Upper lobe of right lung (tissue), 1 donor: ENCODE results near the gene GRIA1. TPM values are rescaled to one million over a fixed set of nuclear protein-coding genes. Genes with fewer than 3 reads are reported as not detected.

Experiments
- ATAC-seq: fragments of 200-7000 bp; cut with Tn5 transposase; one replicate; pipeline ENCODE4 v1.9.1; 2020; ENCODE audit warnings: mild to moderate bottlenecking, moderate library complexity
- DNase-seq: peaks from one replicate; pipeline ENCODE4 v3.0.0-alpha.2; 2020
- H3K27ac ChIP-seq: fragments of 200-600 bp; one replicate; pipeline ENCODE4 v1.8.0; 2022
- H3K27me3 ChIP-seq: fragments of 200-600 bp; one replicate; pipeline ENCODE4 v1.8.0; 2022; ENCODE audit warnings: mild to moderate bottlenecking
- H3K36me3 ChIP-seq: fragments of 200-600 bp; one replicate; pipeline ENCODE4 v1.8.0; 2022
- H3K4me1 ChIP-seq: fragments of 200-600 bp; one replicate; pipeline ENCODE4 v1.8.0; 2022
- H3K4me3 ChIP-seq: fragments of 200-600 bp; one replicate; pipeline ENCODE4 v1.8.0; 2022; ENCODE audit warnings: mild to moderate bottlenecking
- H3K9me3 ChIP-seq: fragments of 200-600 bp; one replicate; pipeline ENCODE4 v1.8.0; 2022
- CTCF ChIP-seq: fragments of 200-600 bp; IDR thresholded peaks from one replicate; pipeline ENCODE4 v1.8.0; 2022; ENCODE audit warnings: antibody characterized with exemption
- intact Hi-C: fragments of 100-400 bp; cut with DNase I; formaldehyde crosslinking; loops from one replicate; pipeline ENCODE4 v1.11.0; 2022
- total RNA-seq: library from RNA; stranded (reverse); fragmentation: NEBNext Ultra II Directional; extraction: Animal tissue kit (Norgen Biotek cat#: 25700); gene quantifications from one replicate; pipeline ENCODE4 v1.2.1, GENCODE V29; 2021
- donor health status: DM: no; HTN: yes; CAD: no; lungs with severe emphysema.

Gene GRIA1
- total RNA-seq, 1 donor from 2014 or later: 21.9 TPM

DNA sequence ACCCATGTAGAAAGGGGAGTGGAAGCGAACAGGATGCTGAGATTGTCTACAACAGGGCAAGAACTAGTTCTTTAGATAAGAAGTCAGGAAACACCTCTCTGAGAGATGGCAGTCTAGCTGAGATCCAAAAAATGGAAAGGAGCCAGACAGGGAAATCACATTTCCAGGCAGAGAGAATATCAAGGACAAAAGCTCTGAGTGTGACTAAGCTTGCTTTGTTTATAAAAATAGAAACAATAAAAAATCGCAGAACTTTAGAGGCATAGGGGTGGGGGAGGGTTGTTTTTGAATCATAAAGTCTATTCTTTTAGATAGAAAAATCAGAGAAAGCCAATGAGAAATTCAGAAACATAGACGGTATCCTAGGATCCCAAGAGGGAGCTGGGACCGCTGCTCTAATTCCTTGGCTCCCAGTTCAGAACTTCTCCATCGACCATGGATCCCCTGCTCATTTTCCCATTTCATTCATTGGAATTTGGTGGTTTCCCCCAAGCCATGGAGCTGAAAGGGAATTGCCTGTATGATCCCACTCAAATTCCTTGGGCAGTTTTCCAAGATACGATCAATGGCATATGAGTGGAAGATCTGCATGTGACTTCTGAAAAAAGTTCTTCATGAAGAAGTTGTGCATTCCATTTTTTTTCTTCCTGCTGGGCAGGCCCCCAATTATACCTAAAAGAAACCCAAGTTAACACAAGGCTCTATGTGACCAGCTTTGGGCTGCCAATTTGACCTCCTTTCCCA is 182.0 kb downstream of the GRIA1 start:
- no peaks in the 10 kb centered on the region for H3K36me3 ChIP-seq
- DNase-seq (no peak), ATAC-seq (no peak)
- intact Hi-C loops: no loop called here
- H3K27ac ChIP-seq: no peak overlapping the region
- no peaks in the 10 kb centered on the region for H3K27me3 ChIP-seq
- no peaks in the 10 kb centered on the region for H3K9me3 ChIP-seq
- H3K4me3 ChIP-seq: no peak overlapping the region
- TF ChIP-seq CTCF: no peak
- no peaks in the 10 kb centered on the region for H3K4me1 ChIP-seq

- no peak for ATAC-seq
- no peaks in the 10 kb centered on the region for H3K9me3 ChIP-seq
- no peaks in the 10 kb centered on the region for H3K36me3 ChIP-seq
- no peaks in the 10 kb centered on the region for H3K27me3 ChIP-seq
- no peak overlapping the region for H3K27ac ChIP-seq
- no peak overlapping the region for H3K4me3 ChIP-seq
- H3K4me1 ChIP-seq: no peaks in the 10 kb centered on the region
- no peak for TF ChIP-seq CTCF
- no peak for DNase-seq
- intact Hi-C loops: no loop called here
These were observed 183.9 kb downstream of the GRIA1 start for GRCh38 chr5:153674356-153674755.

DNA sequence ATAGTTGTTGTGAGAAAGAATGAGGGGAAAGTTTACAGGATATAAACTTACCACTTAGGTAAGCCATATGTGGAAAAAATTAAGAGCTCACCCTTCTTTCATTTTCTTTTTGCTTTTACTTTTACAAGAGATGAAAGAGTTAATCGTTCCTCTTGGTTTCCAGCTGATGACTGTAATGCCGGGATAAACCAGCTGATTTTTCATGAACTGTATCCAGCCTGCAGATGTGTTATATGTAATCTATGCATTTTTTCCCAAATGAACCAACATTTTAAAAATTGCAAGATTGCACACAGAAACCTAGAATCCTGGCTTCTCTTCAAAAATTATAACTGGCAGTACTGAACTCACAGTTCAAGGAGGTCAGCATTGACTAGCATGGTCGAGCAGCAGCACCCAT is 185.9 kb downstream of the GRIA1 start:
- H3K27me3 ChIP-seq: no peaks in the 10 kb centered on the region
- no peaks in the 10 kb centered on the region for H3K9me3 ChIP-seq
- TF ChIP-seq CTCF: no peak
- intact Hi-C loops: no loop called here
- H3K4me3 ChIP-seq: no peak overlapping the region
- no peaks in the 10 kb centered on the region for H3K36me3 ChIP-seq
- no peak overlapping the region for H3K27ac ChIP-seq
- H3K4me1 ChIP-seq: no peaks in the 10 kb centered on the region
- ATAC-seq (no peak), DNase-seq (no peak)

DNA sequence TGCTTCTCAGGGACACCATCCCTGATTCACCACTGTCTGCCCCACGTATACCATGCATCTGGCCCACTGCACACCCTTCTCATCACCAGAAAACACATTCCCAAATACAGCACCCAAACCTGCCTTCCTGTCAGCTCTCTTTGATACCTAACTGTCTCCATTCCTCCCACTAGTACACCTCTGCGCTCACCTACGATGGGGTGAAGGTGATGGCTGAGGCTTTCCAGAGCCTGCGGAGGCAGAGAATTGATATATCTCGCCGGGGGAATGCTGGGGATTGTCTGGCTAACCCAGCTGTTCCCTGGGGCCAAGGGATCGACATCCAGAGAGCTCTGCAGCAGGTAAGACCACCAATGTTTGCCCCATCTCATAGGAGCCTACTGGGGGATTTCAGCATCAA is 186.4 kb downstream of the GRIA1 start:
- Histone ChIP-seq H3K27ac (no peak overlapping the region), H3K4me3 (no peak overlapping the region), H3K36me3 (no peaks in the 10 kb centered on the region), H3K27me3 (no peaks in the 10 kb centered on the region), H3K4me1 (no peaks in the 10 kb centered on the region), H3K9me3 (no peaks in the 10 kb centered on the region)
- DNase-seq: no peak
- intact Hi-C loops: no loop called here
- no peak for TF ChIP-seq CTCF
- no peak for ATAC-seq

- DNase-seq: no peak
- no peak for TF ChIP-seq CTCF
- ATAC-seq: no peak
These were observed 188.3 kb downstream of the GRIA1 start for GRCh38 chr5:153678617-153679329.

More at GRCh38 chr5:153678617-153679329, 188.3 kb downstream of the GRIA1 start:
- Histone ChIP-seq H3K4me3 (no peak overlapping the region), H3K9me3 (no peaks in the 10 kb centered on the region), H3K4me1 (no peaks in the 10 kb centered on the region), H3K27me3 (no peaks in the 10 kb centered on the region), H3K36me3 (no peaks in the 10 kb centered on the region), H3K27ac (no peak overlapping the region)
- intact Hi-C loops: no loop called here
